ENCODE data around the gene IGFBP6. TPM values are rescaled to one million over a fixed set of nuclear protein-coding genes. Genes with fewer than 3 reads are reported as not detected.

Gene IGFBP6
- total RNA-seq, 1 donor from 2014 or later, result 10.0 TPM

DNA sequence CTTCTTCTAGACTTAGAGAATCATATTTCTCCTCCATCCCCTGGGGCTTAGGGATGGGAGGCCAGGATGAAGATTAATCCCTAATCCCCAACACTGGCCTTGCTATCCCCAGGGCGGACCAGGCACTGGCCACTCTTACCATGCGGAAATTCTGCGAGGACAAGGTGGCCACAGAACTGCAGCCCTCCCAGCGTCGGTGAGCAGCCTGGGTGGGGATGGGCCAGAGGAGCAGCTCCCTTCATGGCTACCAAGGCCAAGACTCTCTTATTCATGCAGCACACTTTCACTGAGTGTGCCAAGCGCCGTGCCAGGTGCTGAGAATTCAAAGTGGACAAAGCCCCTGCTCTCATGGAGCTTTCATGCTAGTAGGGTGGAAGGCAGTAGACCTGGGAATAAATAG is 40.6 kb upstream of the IGFBP6 start:
- H3K36me3 Mint-ChIP-seq (ENCODE audit: low read depth), result peaks cover 27% of the 10 kb centered on the region
- H3K27me3 Mint-ChIP-seq (ENCODE audit: low read depth), result no peaks in the 10 kb centered on the region
- no peak for TF ChIP-seq CTCF (IDR thresholded peaks at IDR 0.05)
- H3K4me3 Mint-ChIP-seq (ENCODE audit: unreplicated experiment), result no peak overlapping the region
- peaks cover 72% of the 10 kb centered on the region for H3K4me1 Mint-ChIP-seq (ENCODE audit: low read depth)
- peak overlapping the region; percentile 68 for H3K27ac Mint-ChIP-seq (ENCODE audit: unreplicated experiment)
- H3K9me3 Mint-ChIP-seq (ENCODE audit: low read depth), result no peaks in the 10 kb centered on the region
- peak; percentile 62 for DNase-seq (ENCODE audit: low spot score)

DNA sequence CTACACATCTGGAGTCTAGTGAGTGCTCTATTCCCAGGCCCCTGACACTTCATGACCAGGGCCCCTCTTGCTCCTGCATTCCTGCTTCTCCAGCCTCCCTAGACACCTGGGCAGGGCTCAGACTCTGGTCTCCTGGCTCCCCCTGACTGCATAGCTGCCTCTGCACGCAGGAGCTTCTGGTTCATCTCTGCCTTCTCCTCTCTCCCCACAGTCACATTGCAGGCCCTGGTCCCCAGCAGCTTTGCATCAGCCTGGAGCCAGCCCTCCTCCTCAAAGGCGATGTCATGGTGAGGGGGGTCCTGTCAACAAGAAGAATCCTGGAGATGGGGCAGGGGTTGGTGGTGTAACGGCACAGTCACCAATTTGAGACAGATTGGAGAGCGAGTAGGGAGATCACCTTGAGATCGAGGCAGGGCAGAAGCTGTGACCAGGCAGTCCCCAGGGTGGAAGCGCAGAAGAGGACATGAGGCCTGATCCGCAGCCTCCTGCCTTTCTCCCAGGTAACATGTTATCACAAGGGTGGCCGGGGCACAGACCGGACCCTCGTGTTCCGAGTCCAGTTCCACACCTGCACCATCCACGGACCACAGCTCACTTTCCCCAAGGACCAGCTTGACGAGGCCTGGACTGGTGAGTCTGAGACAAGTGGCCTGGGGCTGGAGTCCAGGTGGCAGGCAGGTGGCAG is 39.5 kb upstream of the IGFBP6 start:
- no peaks in the 10 kb centered on the region for H3K27me3 Mint-ChIP-seq (ENCODE audit: low read depth)
- H3K4me1 Mint-ChIP-seq (ENCODE audit: low read depth), result peaks cover 72% of the 10 kb centered on the region
- H3K27ac Mint-ChIP-seq (ENCODE audit: unreplicated experiment), result peak overlapping the region; percentile 78
- no peak overlapping the region for H3K4me3 Mint-ChIP-seq (ENCODE audit: unreplicated experiment)
- TF ChIP-seq CTCF (IDR thresholded peaks at IDR 0.05), result no peak
- no peaks in the 10 kb centered on the region for H3K9me3 Mint-ChIP-seq (ENCODE audit: low read depth)
- DNase-seq (ENCODE audit: low spot score), result no peak
- peaks cover 25% of the 10 kb centered on the region for H3K36me3 Mint-ChIP-seq (ENCODE audit: low read depth)

GRCh38 chr12:53058674-53059433 is 38.6 kb upstream of the IGFBP6 start:
- DNase-seq (ENCODE audit: low spot score), result peak; percentile 91
- no peak for TF ChIP-seq CTCF (IDR thresholded peaks at IDR 0.05)
- Mint-ChIP-seq H3K4me1 (ENCODE audit: low read depth) (peaks cover 72% of the 10 kb centered on the region), H3K4me3 (ENCODE audit: unreplicated experiment) (no peak overlapping the region), H3K27ac (ENCODE audit: unreplicated experiment) (peak overlapping the region; percentile 8), H3K36me3 (ENCODE audit: low read depth) (peaks cover 29% of the 10 kb centered on the region), H3K9me3 (ENCODE audit: low read depth) (no peaks in the 10 kb centered on the region), H3K27me3 (ENCODE audit: low read depth) (no peaks in the 10 kb centered on the region)

- TF ChIP-seq CTCF (IDR thresholded peaks at IDR 0.05), result no peak
- peaks cover 28% of the 10 kb centered on the region for H3K36me3 Mint-ChIP-seq (ENCODE audit: low read depth)
- no peaks in the 10 kb centered on the region for H3K27me3 Mint-ChIP-seq (ENCODE audit: low read depth)
- peak overlapping the region; percentile 32 for H3K27ac Mint-ChIP-seq (ENCODE audit: unreplicated experiment)
- H3K4me1 Mint-ChIP-seq (ENCODE audit: low read depth), result peaks cover 72% of the 10 kb centered on the region
- peak; percentile 70 for DNase-seq (ENCODE audit: low spot score)
- no peaks in the 10 kb centered on the region for H3K9me3 Mint-ChIP-seq (ENCODE audit: low read depth)
- no peak overlapping the region for H3K4me3 Mint-ChIP-seq (ENCODE audit: unreplicated experiment)
These were observed 37.9 kb upstream of the IGFBP6 start for GRCh38 chr12:53059434-53060063.

- H3K36me3 Mint-ChIP-seq (ENCODE audit: low read depth), result peaks cover 30% of the 10 kb centered on the region
- H3K4me1 Mint-ChIP-seq (ENCODE audit: low read depth), result peaks cover 74% of the 10 kb centered on the region
- peak; percentile 80 for DNase-seq (ENCODE audit: low spot score)
- TF ChIP-seq CTCF (IDR thresholded peaks at IDR 0.05), result no peak
- H3K9me3 Mint-ChIP-seq (ENCODE audit: low read depth), result no peaks in the 10 kb centered on the region
- no peaks in the 10 kb centered on the region for H3K27me3 Mint-ChIP-seq (ENCODE audit: low read depth)
- H3K27ac Mint-ChIP-seq (ENCODE audit: unreplicated experiment), result peak overlapping the region; percentile 32
- H3K4me3 Mint-ChIP-seq (ENCODE audit: unreplicated experiment), result no peak overlapping the region
These were observed 37.3 kb upstream of the IGFBP6 start for GRCh38 chr12:53060064-53060720.

Data from chondrocyte (in vitro differentiated cells).